Suppressor macrophage treated with lipopolysaccharide for 1 hour (primary cell): ENCODE data around the gene PLAC8.
"Not testable (repeated sequence)": the region's sequence is repeated elsewhere in the genome, so short reads cannot be mapped to it uniquely, and the experiment has no call there.

Experiments
- DNase-seq, 3 donors: peaks; one replicate each; pipeline ENCODE4 v3.0.0-alpha.2; 2020 to 2022

Gene PLAC8

GRCh38 chr4:83065266-83065665 is 49.3 kb downstream of the PLAC8 start:
- DNase-seq: peak; percentile 15 to 42 (median 41)

GRCh38 chr4:83062739-83063138 is 51.8 kb downstream of the PLAC8 start:
- no peak for DNase-seq

GRCh38 chr4:83054928-83055327 is 59.6 kb downstream of the PLAC8 start:
- peak; percentile 25 to 48 (median 44) for DNase-seq

GRCh38 chr4:83048781-83049180 is 65.7 kb downstream of the PLAC8 start:
- not testable (repeated sequence) for DNase-seq

GRCh38 chr4:83046693-83047473 is 67.6 kb downstream of the PLAC8 start:
- no peak for DNase-seq

DNA sequence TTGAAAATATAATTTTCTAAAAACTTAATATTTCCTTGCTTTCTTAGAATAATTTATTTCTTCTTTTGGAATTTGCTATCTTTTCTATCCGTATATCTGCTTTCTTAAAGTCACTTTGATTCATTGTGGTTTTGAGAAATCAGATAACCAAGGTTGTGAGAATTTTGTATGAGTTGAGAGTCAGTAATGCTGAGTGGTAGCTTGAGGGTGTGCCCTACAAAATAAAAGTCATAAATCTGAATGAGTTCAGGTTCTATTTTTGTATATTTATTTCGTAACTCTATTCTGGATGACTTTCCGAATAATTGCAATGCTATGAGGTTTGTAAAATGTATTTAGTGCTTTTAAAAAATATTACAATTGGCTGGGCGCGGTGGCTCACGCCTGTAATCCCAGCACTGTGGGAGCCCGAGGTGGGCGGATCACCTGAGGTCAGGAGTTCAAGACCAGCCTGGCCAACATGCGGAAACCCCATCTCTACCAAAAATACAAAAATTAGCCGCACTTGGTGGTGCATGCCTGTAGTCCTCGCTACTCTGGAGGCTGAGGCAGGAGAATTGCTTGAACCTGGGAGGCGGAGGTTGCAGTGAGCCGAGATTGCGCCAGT is 70.6 kb downstream of the PLAC8 start:
- DNase-seq: peak in 2 of 3 donors; percentile 42 to 46

GRCh38 chr4:83043157-83043556 is 71.4 kb downstream of the PLAC8 start:
- DNase-seq: not testable (repeated sequence)

- DNase-seq: no peak
These were observed 74.3 kb downstream of the PLAC8 start for GRCh38 chr4:83040269-83040668.
